ENCODE data around the gene CCDC127. TPM values are rescaled to one million over a fixed set of nuclear protein-coding genes. Genes with fewer than 3 reads are reported as not detected.

Gene CCDC127
- total and polyA plus RNA-seq, 4 donors = 1.1 to 2.6 (median 2.1) TPM

- WGBS = 87% methylated on average over 10 of the region's 10 CpGs
- DNase-seq (ENCODE audit: low spot score) = no peak
Measured at GRCh38 chr5:196350-196749, 21.6 kb downstream of the CCDC127 start.

More at GRCh38 chr5:196350-196749, 21.6 kb downstream of the CCDC127 start:
- Histone ChIP-seq H3K27me3 (ENCODE audit: control insufficient read depth in 4 of 4, insufficient read depth in 4 of 4, low read length in 3 of 4) (no peaks in the 10 kb centered on the region), H3K9me3 (ENCODE audit: control insufficient read depth in 4 of 4, low read length in 3 of 4) (no peaks in the 10 kb centered on the region), H3K9ac (ENCODE audit: low read depth in 1 of 2, low read length in 2 of 2) (no peak overlapping the region), H3K36me3 (ENCODE audit: control insufficient read depth in 4 of 4, insufficient read depth in 3 of 4, low read depth in 1 of 4, low read length in 3 of 4) (no peaks in the 10 kb centered on the region), H3K4me3 (ENCODE audit: low read depth in 1 of 3, low read length in 3 of 3) (no peak overlapping the region), H3K4me1 (ENCODE audit: control insufficient read depth in 4 of 4, insufficient read depth in 4 of 4, low read length in 3 of 4) (peaks cover 0 to 7% (median 4%) of the 10 kb centered on the region in 4 donors), H3K27ac (ENCODE audit: low read depth in 1 of 2, low read length in 2 of 2) (no peak overlapping the region)
- no peak for TF ChIP-seq RAD21 (IDR thresholded peaks at IDR 0.05)
- no peak for TF ChIP-seq GABPA (IDR thresholded peaks at IDR 0.05 in 1 of 2, conservative IDR thresholded peaks at IDR 0.05 in 1 of 2)
- no peak for TF ChIP-seq REST (IDR thresholded peaks at IDR 0.05)
- no peak for TF ChIP-seq FOXA1 (IDR thresholded peaks at IDR 0.05)
- TF ChIP-seq EGR1 (IDR thresholded peaks at IDR 0.05; ENCODE audit: low read depth in 2 of 2) = no peak
- TF ChIP-seq JUND (IDR thresholded peaks at IDR 0.05) = no peak
- no peak for TF ChIP-seq SP1 (IDR thresholded peaks at IDR 0.05)
- TF ChIP-seq HNF4A (conservative IDR thresholded peaks at IDR 0.05) = no peak
- no peak for TF ChIP-seq NR2F2 (IDR thresholded peaks at IDR 0.05)
- no peak for TF ChIP-seq MAX (IDR thresholded peaks at IDR 0.05)
- TF ChIP-seq YY1 (IDR thresholded peaks at IDR 0.05) = no peak
- TF ChIP-seq HNF4G (IDR thresholded peaks at IDR 0.05) = no peak
- TF ChIP-seq ZBTB33 (IDR thresholded peaks at IDR 0.05) = no peak
- no peak for TF ChIP-seq FOXA2 (IDR thresholded peaks at IDR 0.05)
- TF ChIP-seq CTCF (IDR thresholded peaks at IDR 0.05; ENCODE audit: low read depth, low read length, missing input control) = no peak
- no peak for TF ChIP-seq TAF1 (conservative IDR thresholded peaks at IDR 0.05)
- no peak for TF ChIP-seq ATF3 (IDR thresholded peaks at IDR 0.05)
- no peak for TF ChIP-seq RXRA (IDR thresholded peaks at IDR 0.05)
